HUES48 (cell line): ENCODE data around the gene OPA1.

Experiments
- H3K27ac ChIP-seq: one replicate; pipeline ENCODE4 v1.7.0; 2013; ENCODE audit warnings: low read depth, low read length, inconsistent platforms
- H3K27me3 ChIP-seq: 2 replicates; pipeline ENCODE4 v1.6.1; 2013; ENCODE audit warnings: mild to moderate bottlenecking, low read length; ENCODE audit not compliant: control insufficient read depth, insufficient read depth
- H3K36me3 ChIP-seq: 2 replicates; pipeline ENCODE4 v1.6.1; 2013; ENCODE audit warnings: low read length; ENCODE audit not compliant: control insufficient read depth, insufficient read depth
- H3K4me1 ChIP-seq: 2 replicates; pipeline ENCODE4 v1.6.1; 2013; ENCODE audit warnings: mild to moderate bottlenecking, low read length; ENCODE audit not compliant: control insufficient read depth, insufficient read depth
- H3K4me3 ChIP-seq: 2 replicates; pipeline ENCODE4 v1.5.1; 2013; ENCODE audit warnings: mild to moderate bottlenecking, low read depth, low read length
- H3K9ac ChIP-seq: 2 replicates; pipeline ENCODE4 v1.6.1; 2013; ENCODE audit warnings: mild to moderate bottlenecking, low read depth, low read length, moderate library complexity
- H3K9me3 ChIP-seq: 2 replicates; pipeline ENCODE4 v1.6.1; 2013; ENCODE audit warnings: low read length; ENCODE audit not compliant: control insufficient read depth, insufficient read depth

The OPA1 gene

GRCh38 chr3:193722566-193722965 lies 129.6 kb downstream of the OPA1 start:
- no peak overlapping the region for H3K4me3 ChIP-seq
- H3K4me1 ChIP-seq = no peaks in the 10 kb centered on the region
- peaks cover 4% of the 10 kb centered on the region; the same call in 1 of the 2 replicates for H3K9me3 ChIP-seq
- no peaks in the 10 kb centered on the region for H3K27me3 ChIP-seq
- no peak overlapping the region for H3K9ac ChIP-seq
- H3K36me3 ChIP-seq = no peaks in the 10 kb centered on the region
- no peak overlapping the region for H3K27ac ChIP-seq

- no peak overlapping the region for H3K4me3 ChIP-seq
- H3K9me3 ChIP-seq = no peaks in the 10 kb centered on the region
- no peaks in the 10 kb centered on the region for H3K36me3 ChIP-seq
- no peak overlapping the region for H3K9ac ChIP-seq
- H3K4me1 ChIP-seq = peaks cover 13% of the 10 kb centered on the region; the same call in 1 of the 2 replicates
- H3K27me3 ChIP-seq = no peaks in the 10 kb centered on the region
- H3K27ac ChIP-seq = no peak overlapping the region
Observed at GRCh38 chr3:193727089-193727488, 134.1 kb downstream of the OPA1 start.

GRCh38 chr3:193728429-193729087 lies 135.6 kb downstream of the OPA1 start:
- H3K9me3 ChIP-seq = no peaks in the 10 kb centered on the region
- H3K4me1 ChIP-seq = peaks cover 15% of the 10 kb centered on the region; the same call in 1 of the 2 replicates
- no peaks in the 10 kb centered on the region for H3K36me3 ChIP-seq
- H3K27me3 ChIP-seq = no peaks in the 10 kb centered on the region
- no peak overlapping the region for H3K27ac ChIP-seq
- H3K9ac ChIP-seq = no peak overlapping the region
- no peak overlapping the region for H3K4me3 ChIP-seq

- no peaks in the 10 kb centered on the region for H3K27me3 ChIP-seq
- peaks cover 15% of the 10 kb centered on the region; the same call in 1 of the 2 replicates for H3K4me1 ChIP-seq
- H3K36me3 ChIP-seq = no peaks in the 10 kb centered on the region
- H3K9ac ChIP-seq = no peak overlapping the region
- no peaks in the 10 kb centered on the region for H3K9me3 ChIP-seq
- H3K27ac ChIP-seq = no peak overlapping the region
- H3K4me3 ChIP-seq = no peak overlapping the region
Observed at GRCh38 chr3:193729088-193729465, 136.1 kb downstream of the OPA1 start.

- Histone ChIP-seq H3K9ac (no peak overlapping the region), H3K36me3 (no peaks in the 10 kb centered on the region), H3K27me3 (no peaks in the 10 kb centered on the region), H3K27ac (no peak overlapping the region), H3K9me3 (no peaks in the 10 kb centered on the region), H3K4me3 (no peak overlapping the region), H3K4me1 (peaks cover 15% of the 10 kb centered on the region; the same call in 1 of the 2 replicates)
Observed at GRCh38 chr3:193729601-193730000, 136.6 kb downstream of the OPA1 start.

- no peaks in the 10 kb centered on the region for H3K27me3 ChIP-seq
- no peak overlapping the region for H3K9ac ChIP-seq
- no peaks in the 10 kb centered on the region for H3K36me3 ChIP-seq
- H3K9me3 ChIP-seq = no peaks in the 10 kb centered on the region
- H3K27ac ChIP-seq = no peak overlapping the region
- no peak overlapping the region for H3K4me3 ChIP-seq
- H3K4me1 ChIP-seq = peaks cover 15% of the 10 kb centered on the region; the same call in 1 of the 2 replicates
Observed at GRCh38 chr3:193730511-193730910, 137.5 kb downstream of the OPA1 start.

GRCh38 chr3:193730976-193731375 lies 138.0 kb downstream of the OPA1 start:
- H3K27ac ChIP-seq = no peak overlapping the region
- no peaks in the 10 kb centered on the region for H3K9me3 ChIP-seq
- no peaks in the 10 kb centered on the region for H3K27me3 ChIP-seq
- H3K4me3 ChIP-seq = no peak overlapping the region
- H3K36me3 ChIP-seq = no peaks in the 10 kb centered on the region
- peaks cover 15% of the 10 kb centered on the region; the same call in 1 of the 2 replicates for H3K4me1 ChIP-seq
- H3K9ac ChIP-seq = no peak overlapping the region

- Histone ChIP-seq H3K27ac (no peak overlapping the region), H3K9ac (no peak overlapping the region), H3K36me3 (no peaks in the 10 kb centered on the region), H3K4me3 (no peak overlapping the region), H3K27me3 (no peaks in the 10 kb centered on the region), H3K4me1 (peaks cover 15% of the 10 kb centered on the region; the same call in 1 of the 2 replicates), H3K9me3 (no peaks in the 10 kb centered on the region)
Observed at GRCh38 chr3:193731656-193732055, 138.6 kb downstream of the OPA1 start.

- Histone ChIP-seq H3K9me3 (no peaks in the 10 kb centered on the region), H3K4me1 (peaks cover 15% of the 10 kb centered on the region; the same call in 1 of the 2 replicates), H3K4me3 (no peak overlapping the region), H3K9ac (no peak overlapping the region), H3K27ac (no peak overlapping the region), H3K27me3 (no peaks in the 10 kb centered on the region), H3K36me3 (no peaks in the 10 kb centered on the region)
Observed at GRCh38 chr3:193732391-193732790, 139.4 kb downstream of the OPA1 start.

GRCh38 chr3:193732827-193733226 lies 139.8 kb downstream of the OPA1 start:
- H3K36me3 ChIP-seq = no peaks in the 10 kb centered on the region
- no peak overlapping the region for H3K9ac ChIP-seq
- H3K27me3 ChIP-seq = no peaks in the 10 kb centered on the region
- H3K4me1 ChIP-seq = peaks cover 15% of the 10 kb centered on the region; the same call in 1 of the 2 replicates
- no peak overlapping the region for H3K27ac ChIP-seq
- no peak overlapping the region for H3K4me3 ChIP-seq
- no peaks in the 10 kb centered on the region for H3K9me3 ChIP-seq

- H3K36me3 ChIP-seq = no peaks in the 10 kb centered on the region
- H3K27ac ChIP-seq = no peak overlapping the region
- H3K4me3 ChIP-seq = no peak overlapping the region
- peaks cover 15% of the 10 kb centered on the region; the same call in 1 of the 2 replicates for H3K4me1 ChIP-seq
- H3K9me3 ChIP-seq = no peaks in the 10 kb centered on the region
- no peaks in the 10 kb centered on the region for H3K27me3 ChIP-seq
- H3K9ac ChIP-seq = no peak overlapping the region
Observed at GRCh38 chr3:193734737-193735366, 141.8 kb downstream of the OPA1 start.
